GM12878 (cell line): Measurements from ENCODE around the gene MDK. TPM values are rescaled to one million over a fixed set of nuclear protein-coding genes. Genes with fewer than 3 reads are reported as not detected.
A peak's percentile ranks its signal among the peaks of the same experiment; 100 is the strongest.

Experiments
- BCL11A ChIP-seq: IDR thresholded peaks from 2 replicates; pipeline ENCODE4 v1.6.1; 2011; ENCODE audit warnings: low read depth, low read length
- BHLHE40 ChIP-seq, 2 experiments: fragments of 450-650 bp in 1 of 2; IDR thresholded peaks; 2 replicates each; pipeline ENCODE4 v1.6.1; 2011 to 2017; ENCODE audit warnings: low read depth in 2 of 2, borderline replicate concordance in 1 of 2, improper control_type of control experiment in 1 of 2, low read length in 1 of 2, mild to moderate bottlenecking in 1 of 2
- CREM ChIP-seq: IDR thresholded peaks from 2 replicates; pipeline ENCODE4 v1.6.1; 2014; ENCODE audit warnings: antibody characterized with exemption, low read depth
- E2F8 ChIP-seq: fragments of 450-650 bp; IDR thresholded peaks from 2 replicates; pipeline ENCODE4 v1.6.1; 2018; ENCODE audit warnings: mild to moderate bottlenecking, low read depth, moderate library complexity; ENCODE audit not compliant: partially characterized antibody
- EGR1 ChIP-seq, 2 experiments: IDR thresholded peaks; 1 replicate in 1 of 2; 2 replicates in 1 of 2; pipeline ENCODE4 v1.6.1; 2011 to 2012; ENCODE audit warnings: low read depth in 2 of 2, low read length in 2 of 2, borderline replicate concordance in 1 of 2, mild to moderate bottlenecking in 1 of 2, moderate library complexity in 1 of 2
- GATAD2B ChIP-seq: fragments of 450-650 bp; conservative IDR thresholded peaks from 2 replicates; pipeline ENCODE4 v1.6.1; 2017; ENCODE audit warnings: low read depth, mild to moderate bottlenecking, moderate library complexity
- HDGF ChIP-seq: fragments of 450-650 bp; IDR thresholded peaks from 2 replicates; pipeline ENCODE4 v1.6.1; 2016; ENCODE audit warnings: antibody characterized with exemption
- IKZF1 ChIP-seq: fragments of 450-650 bp; conservative IDR thresholded peaks from 2 replicates; pipeline ENCODE4 v1.6.1; 2017; ENCODE audit warnings: antibody characterized with exemption, mild to moderate bottlenecking
- IKZF2 ChIP-seq, 2 experiments: fragments of 450-650 bp; IDR thresholded peaks; 2 replicates each; pipeline ENCODE4 v1.6.1; 2017; ENCODE audit warnings: mild to moderate bottlenecking in 2 of 2, moderate library complexity in 2 of 2
- IRF3 ChIP-seq: fragments of 450-650 bp; IDR thresholded peaks from 2 replicates; pipeline ENCODE4 v1.6.1; 2014; ENCODE audit warnings: mild to moderate bottlenecking
- MEF2B ChIP-seq: fragments of 450-650 bp; IDR thresholded peaks from 2 replicates; pipeline ENCODE4 v1.6.1; 2018; ENCODE audit warnings: mild to moderate bottlenecking, moderate library complexity; ENCODE audit not compliant: partially characterized antibody, poor library complexity, severe bottlenecking
- MTA2 ChIP-seq: fragments of 450-650 bp; IDR thresholded peaks from 2 replicates; pipeline ENCODE4 v1.6.1; 2016; ENCODE audit warnings: low read depth, mild to moderate bottlenecking, moderate library complexity
- PAX5 ChIP-seq: IDR thresholded peaks from 2 replicates; pipeline ENCODE4 v1.6.1; 2011; ENCODE audit warnings: low read depth, low read length, borderline replicate concordance
- PAX8 ChIP-seq: fragments of 450-650 bp; IDR thresholded peaks from 2 replicates; pipeline ENCODE4 v1.6.1; 2017; ENCODE audit warnings: mild to moderate bottlenecking, moderate library complexity
- POLR2A ChIP-seq: IDR thresholded peaks from 2 replicates; pipeline ENCODE4 v1.6.1; 2011; ENCODE audit warnings: low read depth, mild to moderate bottlenecking, low read length
- POLR2AphosphoS2 ChIP-seq: IDR thresholded peaks from 2 replicates; pipeline ENCODE4 v1.6.1; 2011; ENCODE audit warnings: low read depth, mild to moderate bottlenecking, low read length, improper control_type of control experiment, moderate library complexity
- RB1 ChIP-seq: fragments of 450-650 bp; formaldehyde crosslinking; IDR thresholded peaks from 2 replicates; pipeline ENCODE4 v1.6.1; 2017; ENCODE audit warnings: mild to moderate bottlenecking, borderline replicate concordance
- SMAD1 ChIP-seq: fragments of 450-650 bp; IDR thresholded peaks from 2 replicates; pipeline ENCODE4 v1.6.1; 2018; ENCODE audit warnings: mild to moderate bottlenecking, low read depth; ENCODE audit not compliant: partially characterized antibody
- SMC3 ChIP-seq: IDR thresholded peaks from 2 replicates; pipeline ENCODE4 v1.6.1; 2011; ENCODE audit warnings: low read length, improper control_type of control experiment, borderline replicate concordance
- SPI1 ChIP-seq: IDR thresholded peaks from 2 replicates; pipeline ENCODE4 v1.6.1; 2011; ENCODE audit warnings: low read depth, mild to moderate bottlenecking, low read length, moderate library complexity, borderline replicate concordance; ENCODE audit not compliant: insufficient read depth
- TCF3 ChIP-seq: IDR thresholded peaks from 2 replicates; pipeline ENCODE4 v1.6.1; 2012; ENCODE audit warnings: low read depth, mild to moderate bottlenecking, low read length, borderline replicate concordance; ENCODE audit not compliant: insufficient read depth
- YY1 ChIP-seq: IDR thresholded peaks from 2 replicates; pipeline ENCODE4 v1.6.1; 2011; ENCODE audit warnings: low read depth, mild to moderate bottlenecking, low read length
- ZNF274 ChIP-seq: IDR thresholded peaks from one replicate; pipeline ENCODE4 v1.8.0; 2011; ENCODE audit not compliant: insufficient read length, insufficient read depth
- polyA plus RNA-seq, 11 experiments: library from polyadenylated mRNA; depleted of rRNA in 4 of 11; unstranded in 6 of 11; stranded (reverse) in 5 of 11; fragments of >200 nt; fragmentation: Nextera tagmentation in 4 of 11; fragmentation: Illumina TruSeq in 1 of 11; extraction: Ambion mirVana in 4 of 11; extraction: Trizol in 1 of 11; gene quantifications; 1 replicate in 1 of 11; 2 replicates in 10 of 11; pipeline versions ENCODE4 v1.2.1 to v1.2.3, GENCODE V29; 2011 to 2016; ENCODE audit warnings: inconsistent platforms in 2 of 11, missing spikeins in 2 of 11, low read depth in 1 of 11
- total RNA-seq, 4 experiments: library from RNA; depleted of rRNA in 3 of 4; stranded (reverse); fragments of >200 nt in 3 of 4; fragmentation: Illumina TruSeq in 1 of 4; extraction: Trizol in 1 of 4; gene quantifications; 2 replicates each; pipeline versions ENCODE4 v1.2.1 to v1.2.3, GENCODE V29; 2013 to 2021
- TF ChIP-seq, protein P1 (sequence below): fragments of 450-650 bp; formaldehyde crosslinking; IDR thresholded peaks from 2 replicates; pipeline ENCODE4 v1.4.0; 2022; ENCODE audit warnings: mild to moderate bottlenecking, moderate library complexity

Gene MDK
- total and polyA plus RNA-seq, 10 of the 15 experiments (the other 5 are each of a cell fraction or from before 2014, with no cell fraction given): 0.77 to 17.8 (median 9.9) TPM

GRCh38 chr11:46361283-46362155, 19.9 kb upstream of the MDK start (continued):
- peak in 1 of 2 experiments; percentile 78; a peak in 2 of 3 replicates for TF ChIP-seq EGR1 (IDR thresholded peaks at IDR 0.05; ENCODE audit: borderline replicate concordance in 1 of 2, low read depth in 2 of 2, low read length in 2 of 2)
- no peak for TF ChIP-seq E2F8
- TF ChIP-seq CREM: peak; percentile 48; the same call in 1 of the 2 replicates
- TF ChIP-seq SMC3: no peak
- TF ChIP-seq ZNF274: no peak
- TF ChIP-seq RB1: no peak
- peak; percentile 93 for TF ChIP-seq GATAD2B
- TF ChIP-seq MTA2: 0 out of 2 replicates have a peak, but pooled peaks have one; percentile 36
- peak; percentile 89 to 97 for TF ChIP-seq BHLHE40 (IDR thresholded peaks at IDR 0.05; ENCODE audit: borderline replicate concordance in 1 of 2, low read depth in 2 of 2, low read length in 1 of 2)
- peak; percentile 67 for TF ChIP-seq MEF2B
- peak; percentile 87 for TF ChIP-seq IKZF2 (IDR thresholded peaks at IDR 0.05)
- TF ChIP-seq POLR2AphosphoS2: peak; percentile 75
- peak; percentile 97 for TF ChIP-seq IKZF1
- TF ChIP-seq BCL11A: no peak
- peak; percentile 65; the same call in 1 of the 2 replicates for TF ChIP-seq TCF3
- TF ChIP-seq HDGF: peak; percentile 97
- TF ChIP-seq SPI1: peak; percentile 94
- no peak for TF ChIP-seq IRF3
- 0 out of 2 replicates have a peak, but pooled peaks have one; percentile 36 for TF ChIP-seq PAX5
- TF ChIP-seq, protein P1, sequence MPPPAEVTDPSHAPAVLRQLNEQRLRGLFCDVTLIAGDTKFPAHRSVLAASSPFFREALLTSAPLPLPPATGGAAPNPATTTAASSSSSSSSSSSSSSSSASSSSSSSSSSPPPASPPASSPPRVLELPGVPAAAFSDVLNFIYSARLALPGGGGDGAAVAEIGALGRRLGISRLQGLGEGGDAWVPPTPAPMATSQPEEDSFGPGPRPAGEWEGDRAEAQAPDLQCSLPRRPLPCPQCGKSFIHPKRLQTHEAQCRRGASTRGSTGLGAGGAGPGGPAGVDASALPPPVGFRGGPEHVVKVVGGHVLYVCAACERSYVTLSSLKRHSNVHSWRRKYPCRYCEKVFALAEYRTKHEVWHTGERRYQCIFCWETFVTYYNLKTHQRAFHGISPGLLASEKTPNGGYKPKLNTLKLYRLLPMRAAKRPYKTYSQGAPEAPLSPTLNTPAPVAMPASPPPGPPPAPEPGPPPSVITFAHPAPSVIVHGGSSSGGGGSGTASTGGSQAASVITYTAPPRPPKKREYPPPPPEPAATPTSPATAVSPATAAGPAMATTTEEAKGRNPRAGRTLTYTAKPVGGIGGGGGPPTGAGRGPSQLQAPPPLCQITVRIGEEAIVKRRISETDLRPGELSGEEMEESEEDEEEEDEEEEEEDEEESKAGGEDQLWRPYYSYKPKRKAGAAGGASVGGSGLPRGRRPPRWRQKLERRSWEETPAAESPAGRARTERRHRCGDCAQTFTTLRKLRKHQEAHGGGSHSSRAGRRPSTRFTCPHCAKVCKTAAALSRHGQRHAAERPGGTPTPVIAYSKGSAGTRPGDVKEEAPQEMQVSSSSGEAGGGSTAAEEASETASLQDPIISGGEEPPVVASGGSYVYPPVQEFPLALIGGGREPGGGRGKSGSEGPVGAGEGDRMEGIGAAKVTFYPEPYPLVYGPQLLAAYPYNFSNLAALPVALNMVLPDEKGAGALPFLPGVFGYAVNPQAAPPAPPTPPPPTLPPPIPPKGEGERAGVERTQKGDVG: peak; percentile 22; the same call in 1 of the 2 replicates
- peak; percentile 29; the same call in 1 of the 2 replicates for TF ChIP-seq YY1
- no peak for TF ChIP-seq PAX8
- TF ChIP-seq SMAD1: no peak
- TF ChIP-seq POLR2A: peak; percentile 94
